ENCODE measurements around the gene ACO1.
A peak's percentile ranks its signal among the peaks of the same experiment; 100 is the strongest.

The ACO1 gene

DNA sequence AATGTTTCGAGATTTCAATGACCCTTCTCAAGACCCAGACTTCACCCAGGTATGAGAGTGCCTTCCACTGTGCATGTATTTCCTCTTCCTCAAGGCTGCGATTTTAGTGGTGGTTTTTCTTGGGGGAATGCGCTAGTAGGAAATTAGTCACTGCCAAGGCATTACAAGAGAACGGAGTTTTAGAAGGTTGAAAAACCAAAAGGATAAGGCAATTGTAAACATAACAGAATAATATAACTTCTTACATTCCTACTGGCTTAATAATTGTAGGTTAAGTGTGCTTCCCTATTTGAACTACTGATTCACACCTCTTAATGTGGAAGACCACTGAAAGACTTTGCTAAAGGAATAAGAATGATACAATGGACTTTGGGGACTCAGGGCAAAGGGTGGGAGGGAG is 38.9 kb downstream of the ACO1 start:
- DNase-seq, result no peak

GRCh38 chr9:32424616-32425015 is 40.2 kb downstream of the ACO1 start:
- DNase-seq, result no peak

- no peak for DNase-seq
Observed at GRCh38 chr9:32426278-32426939, 42.0 kb downstream of the ACO1 start.

DNA sequence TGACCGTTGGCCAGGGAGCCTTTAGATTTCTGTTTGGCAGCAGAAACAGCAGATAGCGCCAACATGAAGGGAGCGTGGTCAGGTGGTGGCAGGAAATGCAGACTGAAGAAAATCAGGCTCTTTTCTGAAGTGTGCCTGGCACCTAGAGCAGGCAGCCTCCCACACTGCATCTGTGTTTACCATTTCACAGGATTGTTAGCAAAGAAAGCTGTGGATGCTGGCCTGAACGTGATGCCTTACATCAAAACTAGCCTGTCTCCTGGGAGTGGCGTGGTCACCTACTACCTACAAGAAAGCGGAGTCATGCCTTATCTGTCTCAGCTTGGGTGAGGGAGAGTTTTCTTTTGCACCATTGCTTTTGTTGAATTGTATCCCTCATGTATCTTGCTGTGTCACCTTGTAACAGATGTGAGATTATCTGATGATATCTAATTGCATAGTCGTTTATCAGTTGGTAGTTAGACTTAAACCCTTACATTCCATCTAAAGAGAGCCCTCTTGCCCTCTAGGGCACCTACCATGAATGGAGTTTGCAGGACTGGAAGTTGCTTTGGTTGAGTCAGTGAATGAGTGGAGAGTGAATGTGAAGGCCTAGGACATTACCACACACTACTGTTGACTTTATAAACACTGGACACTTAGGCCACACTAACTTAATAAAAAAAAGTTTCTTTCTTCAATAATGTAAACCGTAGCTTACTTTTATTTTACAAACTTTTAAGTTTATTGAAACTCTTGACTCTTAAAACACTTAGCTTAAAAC is 42.8 kb downstream of the ACO1 start:
- DNase-seq, result no peak

GRCh38 chr9:32430720-32431119 is 46.3 kb downstream of the ACO1 start:
- DNase-seq, result no peak

DNA sequence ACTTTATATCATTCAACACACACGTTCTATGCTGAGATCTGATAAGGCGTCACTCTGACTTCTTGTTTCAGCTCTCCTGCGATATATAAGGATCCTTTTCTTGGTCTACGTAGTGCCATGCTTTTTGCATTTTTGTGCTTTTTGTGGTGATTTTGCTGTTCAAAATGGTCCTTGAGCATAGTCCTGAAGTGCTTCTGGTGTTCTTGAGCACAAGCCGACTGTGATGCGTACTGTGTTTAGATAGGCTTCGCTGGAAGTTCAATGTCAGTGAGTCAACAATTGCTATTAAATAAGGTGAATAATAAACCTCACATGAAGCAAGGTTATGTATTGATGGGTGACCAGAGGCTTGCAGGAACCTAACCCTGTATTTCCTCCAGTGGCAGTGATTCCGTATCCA is 46.8 kb downstream of the ACO1 start:
- no peak for DNase-seq

DNA sequence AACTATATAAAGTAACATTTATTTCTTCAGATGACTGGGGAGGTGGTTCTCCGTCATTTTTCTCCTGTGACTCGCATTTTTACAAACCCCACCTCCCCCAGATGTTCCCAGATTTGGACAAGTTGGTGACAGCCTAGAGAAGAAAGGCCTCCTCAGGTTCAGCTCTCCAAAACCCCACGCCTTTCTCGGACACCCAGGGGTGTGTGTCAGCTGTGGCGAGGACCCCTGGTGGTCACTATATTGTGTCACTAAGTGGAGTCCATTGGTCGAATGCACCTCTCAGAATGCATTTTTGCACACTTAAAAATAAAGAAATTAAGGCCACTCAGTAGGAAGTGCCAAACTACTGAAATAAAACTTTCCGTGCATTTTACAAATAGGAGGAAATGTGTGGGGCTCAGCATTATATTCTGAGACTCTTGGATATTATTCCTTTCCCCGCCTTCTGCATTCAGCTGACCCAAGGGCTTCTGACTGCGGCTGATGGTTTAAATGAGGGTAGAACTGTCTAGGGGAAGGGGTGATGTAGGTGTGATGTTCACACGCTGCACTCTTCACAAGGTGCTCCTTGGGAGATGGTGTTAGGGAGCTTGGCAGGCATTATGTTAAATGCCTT is 47.6 kb downstream of the ACO1 start:
- DNase-seq, result peak; percentile 39

- DNase-seq, result no peak
Observed at GRCh38 chr9:32434892-32435291, 50.4 kb downstream of the ACO1 start.

GRCh38 chr9:32441678-32442077 is 57.2 kb downstream of the ACO1 start:
- DNase-seq, result no peak

DNA sequence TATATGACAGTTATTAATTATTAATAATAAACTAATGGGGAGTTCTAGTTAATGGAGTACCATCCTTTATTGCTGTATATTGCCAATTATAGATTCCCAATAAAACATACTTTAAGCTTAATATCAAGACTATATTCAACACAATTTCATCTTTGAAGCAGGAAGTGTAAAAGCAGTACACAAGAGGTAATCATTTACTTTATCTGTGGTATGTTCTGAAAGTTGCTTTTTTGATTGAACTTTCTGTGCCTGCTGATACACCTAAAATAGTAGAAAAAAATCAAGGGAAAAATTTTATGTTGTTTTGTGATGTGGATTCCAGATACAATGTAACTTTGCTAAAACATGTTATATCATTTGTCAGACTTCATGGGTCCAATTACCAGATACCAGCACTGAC is 58.0 kb downstream of the ACO1 start:
- DNase-seq, result no peak

DNA sequence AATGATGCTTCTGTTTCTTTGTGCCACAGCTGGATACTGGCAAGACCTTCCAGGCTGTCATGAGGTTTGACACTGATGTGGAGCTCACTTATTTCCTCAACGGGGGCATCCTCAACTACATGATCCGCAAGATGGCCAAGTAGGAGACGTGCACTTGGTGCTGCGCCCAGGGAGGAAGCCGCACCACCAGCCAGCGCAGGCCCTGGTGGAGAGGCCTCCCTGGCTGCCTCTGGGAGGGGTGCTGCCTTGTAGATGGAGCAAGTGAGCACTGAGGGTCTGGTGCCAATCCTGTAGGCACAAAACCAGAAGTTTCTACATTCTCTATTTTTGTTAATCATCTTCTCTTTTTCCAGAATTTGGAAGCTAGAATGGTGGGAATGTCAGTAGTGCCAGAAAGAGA is 65.5 kb downstream of the ACO1 start:
- DNase-seq, result no peak

DNA sequence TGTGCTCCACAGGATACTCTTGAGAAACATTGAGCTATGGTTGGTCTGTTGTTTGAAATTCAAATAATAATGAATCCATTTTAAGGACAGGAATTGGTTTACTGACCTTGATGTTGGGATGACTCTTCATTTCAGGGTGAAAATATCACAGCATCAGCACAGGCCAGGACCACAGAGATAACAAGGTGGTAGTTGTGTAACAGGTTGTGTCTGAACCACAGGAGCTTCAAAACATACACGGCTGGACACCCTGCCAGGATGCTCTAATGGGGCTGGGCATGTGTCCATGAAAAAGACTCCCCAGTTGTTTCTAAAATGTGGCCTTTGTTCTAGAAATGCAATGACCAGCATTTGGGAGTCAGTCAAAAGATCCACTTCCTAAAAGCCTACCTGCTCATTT is 69.8 kb downstream of the ACO1 start:
- DNase-seq, result no peak

- no peak for DNase-seq
Observed at GRCh38 chr9:32455738-32456137, 71.3 kb downstream of the ACO1 start.

DNA sequence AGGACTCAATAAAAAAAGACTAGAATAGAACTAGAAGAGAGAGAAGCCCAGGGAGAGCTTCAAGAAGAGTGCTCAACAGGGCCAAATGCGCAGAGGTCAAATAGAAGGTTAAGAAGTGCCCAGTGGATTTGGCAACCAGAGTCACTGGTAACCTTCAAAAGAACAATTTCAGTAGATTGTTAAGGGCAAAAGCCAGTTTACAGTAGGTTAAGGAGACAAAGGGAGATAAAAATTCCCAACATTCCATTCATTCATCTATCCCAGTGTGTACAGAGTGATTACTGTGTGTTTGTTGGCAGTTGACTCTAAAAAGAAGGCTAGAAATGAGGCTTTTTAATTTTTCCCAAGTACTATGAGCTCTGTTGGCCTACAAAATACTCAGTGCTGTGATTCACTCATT is 72.1 kb downstream of the ACO1 start:
- no peak for DNase-seq

- DNase-seq, result peak; percentile 21
Observed at GRCh38 chr9:32463500-32464293, 79.3 kb downstream of the ACO1 start.

DNA sequence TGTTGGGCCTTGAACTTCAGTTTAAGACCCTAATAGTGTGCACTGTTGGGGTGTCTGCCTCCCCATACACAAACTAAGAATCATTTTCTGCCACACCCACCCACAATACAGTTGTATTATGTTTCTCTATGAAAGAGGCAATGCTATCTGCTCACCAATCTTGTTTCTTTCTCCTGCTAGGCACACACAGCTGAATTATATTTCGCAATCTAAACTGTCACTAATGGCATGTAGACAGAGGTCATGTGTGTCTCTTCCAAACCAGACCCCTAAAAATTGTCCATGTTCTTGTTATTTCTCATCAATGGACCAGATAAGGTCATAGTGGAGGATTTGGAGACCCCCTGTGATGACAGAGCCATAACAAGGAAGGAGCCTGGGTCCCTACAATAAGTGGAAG is 84.3 kb downstream of the ACO1 start:
- no peak for DNase-seq

DNA sequence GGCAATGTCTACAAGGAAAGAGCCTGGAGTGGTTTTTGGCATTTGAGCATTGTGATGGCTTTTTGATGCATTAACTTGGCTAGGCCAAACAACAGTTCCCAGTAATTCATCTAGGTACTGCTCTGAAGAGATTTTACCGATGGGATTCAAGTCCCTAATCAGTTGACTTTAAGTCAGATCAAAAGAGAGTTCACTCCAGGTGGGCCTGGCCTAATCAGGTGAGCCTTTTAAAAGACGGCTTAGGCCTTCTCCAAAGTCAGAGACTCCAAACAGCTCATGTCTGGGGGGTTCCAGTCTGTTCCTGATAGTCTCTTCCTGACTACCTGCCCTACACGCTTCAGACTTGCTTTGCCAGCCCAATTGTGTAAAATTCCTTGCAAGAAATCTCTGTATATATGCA is 87.9 kb downstream of the ACO1 start:
- DNase-seq, result no peak

DNA sequence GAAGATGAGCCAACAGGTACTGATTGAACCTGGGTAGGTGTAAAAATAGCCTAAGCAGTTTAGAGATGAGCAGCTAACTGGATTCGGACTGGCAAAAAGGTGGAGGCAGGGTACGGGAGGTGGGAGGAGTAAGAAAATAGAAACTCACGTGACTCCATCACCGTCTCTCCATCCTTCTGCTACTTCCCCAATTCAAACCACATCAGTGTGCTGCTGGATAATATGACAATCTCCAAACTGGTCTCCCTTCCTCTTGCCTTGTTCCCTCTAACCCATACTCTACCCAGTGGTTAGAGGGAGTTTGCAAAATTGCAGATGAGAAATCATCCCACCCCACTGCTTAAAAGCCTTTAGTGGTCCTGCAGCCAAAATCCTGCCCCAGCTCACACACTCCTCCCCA is 98.9 kb downstream of the ACO1 start:
- no peak for DNase-seq

GRCh38 chr9:32486839-32487562 is 102.6 kb downstream of the ACO1 start:
- DNase-seq, result no peak

DNA sequence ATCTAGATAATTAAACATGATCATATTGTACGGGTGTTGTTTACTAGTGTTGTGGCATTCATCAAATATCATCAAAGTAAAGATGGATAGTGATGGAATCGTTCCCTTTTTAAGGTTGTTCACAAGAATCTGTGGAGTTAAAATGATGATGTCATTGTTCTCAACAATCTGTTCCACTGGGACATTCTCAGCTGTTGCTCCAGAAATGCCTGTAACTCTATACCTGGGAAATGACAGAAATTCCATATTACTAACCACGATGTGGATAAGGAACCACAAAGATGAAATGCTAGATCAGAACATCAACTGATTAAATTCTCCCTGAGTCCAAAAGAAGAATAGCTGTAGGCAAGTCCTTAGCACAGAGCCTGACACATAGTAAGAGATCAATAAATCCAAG is 103.5 kb downstream of the ACO1 start:
- DNase-seq, result no peak

DNA sequence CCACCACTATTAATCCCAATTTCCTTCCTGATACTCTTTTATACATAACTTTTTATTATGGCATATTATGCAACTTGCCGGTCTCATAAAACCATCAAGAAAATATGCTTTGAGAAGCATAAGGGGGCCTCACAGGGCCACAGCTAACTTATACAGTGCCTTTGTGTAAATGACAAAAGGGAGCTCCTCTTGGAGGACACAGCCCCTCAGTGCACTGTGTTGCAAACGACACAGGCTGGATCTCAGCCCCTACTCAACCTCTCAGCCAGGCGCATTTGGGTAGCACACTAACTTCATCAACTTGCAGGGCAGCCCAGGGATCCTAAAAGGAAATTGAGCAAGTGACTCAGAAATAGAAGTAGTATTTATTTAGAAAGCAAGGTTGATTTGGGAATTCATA is 106.2 kb downstream of the ACO1 start:
- no peak for DNase-seq

- no peak for DNase-seq
Observed at GRCh38 chr9:32497921-32498320, 113.5 kb downstream of the ACO1 start.

- no peak for DNase-seq
Observed at GRCh38 chr9:32500768-32501167, 116.3 kb downstream of the ACO1 start.

Measured in eye (tissue), 1 donor.